Astrocyte of the cerebellum (primary cell): ENCODE results near the gene ZPLD1.

Experiments used
- DNase-seq: peaks from one replicate; pipeline ENCODE4 v3.0.0-alpha.2; 2011; ENCODE audit warnings: low read depth
- H3K4me3 ChIP-seq: 2 replicates; pipeline ENCODE4 v1.5.1; 2011; ENCODE audit warnings: mild to moderate bottlenecking, low read depth, low read length, moderate library complexity
- CTCF ChIP-seq: IDR thresholded peaks from 2 replicates; pipeline ENCODE4 v1.5.1; 2012; ENCODE audit warnings: low read length, low read depth, moderate library complexity, mild to moderate bottlenecking; ENCODE audit errors: missing control alignments
- in situ Hi-C: cut with HindIII; loops from 2 replicates; pipeline ENCODE4 v1.10.0; 2017; ENCODE audit warnings: low sequenced_read_pairs

Gene ZPLD1

GRCh38 chr3:102510663-102511062, 75.8 kb downstream of the ZPLD1 start:
- peak; percentile 27 for DNase-seq
- TF ChIP-seq CTCF, result no peak
- no peak overlapping the region for H3K4me3 ChIP-seq
- in situ Hi-C loops, result no loop called here

GRCh38 chr3:102511168-102511567, 76.4 kb downstream of the ZPLD1 start:
- in situ Hi-C loops, result no loop called here
- DNase-seq, result no peak
- no peak overlapping the region for H3K4me3 ChIP-seq
- TF ChIP-seq CTCF, result no peak

- no peak for DNase-seq
- H3K4me3 ChIP-seq, result no peak overlapping the region
- no peak for TF ChIP-seq CTCF
- in situ Hi-C loops, result no loop called here
Measured at GRCh38 chr3:102511639-102512038, 76.8 kb downstream of the ZPLD1 start.

- no peak overlapping the region for H3K4me3 ChIP-seq
- DNase-seq, result no peak
- TF ChIP-seq CTCF, result no peak
- in situ Hi-C loops, result no loop called here
Measured at GRCh38 chr3:102512734-102513504, 78.1 kb downstream of the ZPLD1 start.

- TF ChIP-seq CTCF, result no peak
- in situ Hi-C loops, result no loop called here
- H3K4me3 ChIP-seq, result no peak overlapping the region
- DNase-seq, result no peak
Measured at GRCh38 chr3:102514241-102514640, 79.4 kb downstream of the ZPLD1 start.

GRCh38 chr3:102521246-102521645, 86.4 kb downstream of the ZPLD1 start:
- TF ChIP-seq CTCF, result no peak
- in situ Hi-C loops, result no loop called here
- DNase-seq, result no peak
- no peak overlapping the region for H3K4me3 ChIP-seq

GRCh38 chr3:102525624-102526023, 90.8 kb downstream of the ZPLD1 start:
- no peak for DNase-seq
- TF ChIP-seq CTCF, result no peak
- H3K4me3 ChIP-seq, result no peak overlapping the region
- in situ Hi-C loops, result no loop called here
